GM12874 (cell line): ENCODE results near the gene CORO7.

Experiments
- TF ChIP-seq, protein P1 (sequence below): IDR thresholded peaks from 2 replicates; pipeline ENCODE4 v1.5.1; 2011; ENCODE audit warnings: low read depth, mild to moderate bottlenecking, control low read depth, low read length, moderate library complexity; ENCODE audit not compliant: insufficient read depth

Gene CORO7

DNA sequence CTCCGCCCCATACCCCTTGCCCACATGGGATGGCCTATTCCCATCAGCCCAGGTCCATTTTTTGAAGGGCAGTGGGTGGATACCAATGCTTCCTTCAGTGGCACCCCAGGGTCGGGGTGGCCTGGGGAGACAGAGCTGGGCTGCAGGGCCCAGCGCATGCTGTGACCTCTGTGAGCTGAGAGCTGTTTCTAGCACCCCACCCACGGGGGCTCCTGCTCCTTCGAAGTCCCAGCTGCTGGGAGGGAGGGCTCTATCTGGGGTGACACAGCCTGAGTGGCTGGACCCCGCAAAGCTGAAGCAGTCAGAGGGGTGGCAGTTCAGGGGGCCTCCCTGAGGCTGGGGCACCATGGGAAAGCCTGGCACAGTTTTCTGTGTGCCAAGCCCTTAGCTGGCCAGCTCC is 76.0 kb downstream of the CORO7 start:
- TF ChIP-seq, protein P1, sequence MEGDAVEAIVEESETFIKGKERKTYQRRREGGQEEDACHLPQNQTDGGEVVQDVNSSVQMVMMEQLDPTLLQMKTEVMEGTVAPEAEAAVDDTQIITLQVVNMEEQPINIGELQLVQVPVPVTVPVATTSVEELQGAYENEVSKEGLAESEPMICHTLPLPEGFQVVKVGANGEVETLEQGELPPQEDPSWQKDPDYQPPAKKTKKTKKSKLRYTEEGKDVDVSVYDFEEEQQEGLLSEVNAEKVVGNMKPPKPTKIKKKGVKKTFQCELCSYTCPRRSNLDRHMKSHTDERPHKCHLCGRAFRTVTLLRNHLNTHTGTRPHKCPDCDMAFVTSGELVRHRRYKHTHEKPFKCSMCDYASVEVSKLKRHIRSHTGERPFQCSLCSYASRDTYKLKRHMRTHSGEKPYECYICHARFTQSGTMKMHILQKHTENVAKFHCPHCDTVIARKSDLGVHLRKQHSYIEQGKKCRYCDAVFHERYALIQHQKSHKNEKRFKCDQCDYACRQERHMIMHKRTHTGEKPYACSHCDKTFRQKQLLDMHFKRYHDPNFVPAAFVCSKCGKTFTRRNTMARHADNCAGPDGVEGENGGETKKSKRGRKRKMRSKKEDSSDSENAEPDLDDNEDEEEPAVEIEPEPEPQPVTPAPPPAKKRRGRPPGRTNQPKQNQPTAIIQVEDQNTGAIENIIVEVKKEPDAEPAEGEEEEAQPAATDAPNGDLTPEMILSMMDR: no peak

DNA sequence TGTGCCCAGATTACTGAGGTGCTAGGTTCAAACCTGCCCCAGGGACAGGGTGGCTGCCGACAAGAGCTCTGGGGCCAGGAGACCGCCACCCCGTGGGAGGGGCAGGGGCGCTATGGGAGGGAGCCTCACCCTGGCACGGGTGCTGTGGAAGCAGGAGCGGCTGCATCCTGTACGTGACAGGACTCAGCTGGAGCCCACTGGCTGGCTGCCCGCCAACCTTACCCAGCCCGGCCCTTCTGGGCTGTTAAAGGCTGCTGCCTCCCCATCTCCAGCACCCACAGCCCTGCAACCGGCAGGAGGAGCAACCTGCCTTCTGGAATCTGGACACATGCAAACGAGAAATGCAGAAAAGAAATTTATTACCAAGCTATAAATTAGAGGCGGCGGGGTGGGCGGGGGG is 76.5 kb downstream of the CORO7 start:
- TF ChIP-seq, protein P1: no peak

DNA sequence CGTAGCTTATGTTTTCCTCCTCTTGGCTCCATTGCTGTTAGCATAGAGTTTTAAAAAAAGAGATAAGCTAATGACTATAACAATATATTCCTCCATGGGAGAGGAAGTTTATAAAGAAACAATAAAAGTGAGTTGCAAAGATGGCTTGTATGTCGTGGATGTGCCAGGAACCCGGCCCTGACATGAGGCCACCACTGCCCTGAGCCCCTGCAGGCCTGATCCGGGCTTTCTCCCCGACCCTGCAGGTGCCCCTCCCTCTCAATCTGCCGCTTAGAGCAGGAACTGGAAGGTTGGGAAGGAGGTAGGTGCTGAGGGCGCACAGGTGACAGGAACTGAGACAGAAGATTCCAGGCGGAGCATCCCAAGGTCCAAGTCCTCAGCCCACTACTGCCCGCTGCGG is 76.9 kb downstream of the CORO7 start:
- TF ChIP-seq, protein P1: no peak

GRCh38 chr16:4338712-4339299 is 77.6 kb downstream of the CORO7 start:
- TF ChIP-seq, protein P1: no peak

GRCh38 chr16:4338125-4338582 is 78.2 kb downstream of the CORO7 start:
- TF ChIP-seq, protein P1: no peak

DNA sequence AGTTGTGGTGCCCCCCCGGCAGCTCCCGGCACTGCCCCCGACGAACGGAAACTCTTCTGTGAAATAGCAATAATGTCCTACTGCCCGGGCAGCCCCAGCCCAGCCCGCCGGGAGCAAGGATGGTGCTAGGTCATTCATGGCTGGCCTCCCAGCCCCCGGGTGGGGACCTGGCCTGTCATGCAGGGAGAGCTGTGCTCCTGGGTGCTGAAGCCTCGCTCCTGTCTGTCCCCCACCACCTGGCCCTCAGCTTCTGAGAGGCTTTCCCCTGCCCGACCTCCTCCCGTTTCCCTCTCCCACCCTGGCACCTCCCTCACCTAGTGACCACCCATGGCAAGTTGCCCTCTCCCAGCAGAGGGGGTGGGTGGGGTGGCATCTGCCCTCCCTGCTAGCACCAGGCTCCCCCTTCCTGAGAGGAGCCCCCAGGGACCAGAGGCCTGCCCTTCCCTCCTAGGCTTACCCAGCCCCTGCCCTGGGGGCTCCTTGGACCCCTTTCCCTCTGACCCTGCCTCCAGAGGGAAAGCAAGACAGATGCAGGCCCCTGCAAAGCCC is 78.8 kb downstream of the CORO7 start:
- TF ChIP-seq, protein P1: no peak

DNA sequence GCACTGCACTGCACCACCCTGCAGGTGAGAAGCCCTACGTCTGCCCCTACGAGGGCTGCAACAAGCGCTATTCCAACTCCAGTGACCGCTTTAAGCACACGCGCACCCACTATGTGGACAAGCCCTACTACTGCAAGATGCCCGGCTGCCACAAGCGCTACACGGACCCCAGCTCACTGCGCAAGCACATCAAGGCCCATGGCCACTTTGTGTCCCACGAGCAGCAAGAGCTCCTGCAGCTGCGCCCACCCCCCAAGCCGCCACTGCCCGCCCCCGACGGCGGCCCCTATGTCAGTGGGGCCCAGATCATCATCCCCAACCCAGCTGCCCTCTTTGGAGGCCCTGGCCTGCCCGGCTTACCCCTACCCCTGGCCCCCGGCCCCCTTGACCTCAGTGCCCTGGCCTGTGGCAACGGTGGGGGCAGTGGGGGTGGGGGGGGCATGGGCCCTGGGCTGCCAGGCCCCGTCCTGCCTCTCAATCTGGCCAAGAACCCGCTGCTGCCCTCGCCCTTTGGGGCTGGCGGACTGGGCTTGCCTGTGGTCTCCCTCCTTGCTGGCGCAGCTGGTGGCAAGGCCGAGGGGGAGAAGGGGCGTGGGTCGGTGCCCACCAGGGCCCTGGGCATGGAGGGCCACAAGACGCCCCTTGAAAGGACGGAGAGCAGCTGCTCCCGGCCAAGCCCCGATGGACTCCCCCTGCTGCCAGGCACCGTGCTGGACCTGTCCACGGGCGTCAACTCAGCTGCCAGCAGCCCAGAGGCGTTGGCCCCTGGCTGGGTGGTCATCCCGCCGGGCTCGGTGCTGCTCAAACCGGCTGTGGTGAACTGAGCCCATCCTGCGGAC is 79.5 kb downstream of the CORO7 start:
- TF ChIP-seq, protein P1: no peak
